ENCODE measurements around the gene GSTM5. TPM values are rescaled to one million over a fixed set of nuclear protein-coding genes. Genes with fewer than 3 reads are reported as not detected.
A peak's percentile ranks its signal among the peaks of the same experiment; 100 is the strongest.
"Not testable (repeated sequence)": the region's sequence is repeated elsewhere in the genome, so short reads cannot be mapped to it uniquely, and the experiment has no call there.

The GSTM5 gene
- total RNA-seq, 1 donor from 2014 or later = not detected

DNA sequence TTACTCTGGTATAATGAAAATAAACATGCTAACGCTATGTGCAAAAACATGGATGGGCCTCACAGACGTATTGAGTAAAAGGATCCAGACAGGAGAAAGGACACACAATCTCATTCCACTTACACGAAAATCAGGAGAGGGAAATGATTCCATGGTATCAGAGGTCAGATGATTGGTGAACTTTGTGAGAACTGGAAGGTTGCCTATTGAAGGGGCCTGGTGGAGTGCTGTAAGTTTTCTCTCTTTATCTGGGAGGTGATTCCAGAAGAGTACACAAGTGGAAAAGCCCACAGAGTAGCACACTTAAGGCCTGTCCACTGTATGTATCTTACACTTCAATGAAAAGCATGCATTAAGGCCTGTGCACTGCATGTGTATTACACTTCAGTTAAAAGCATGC lies 34.6 kb upstream of the GSTM5 start:
- no peaks in the 10 kb centered on the region for H4K20me1 ChIP-seq (ENCODE audit: insufficient read depth, low read length)
- H2AFZ ChIP-seq (ENCODE audit: low read depth, low read length) = no peak overlapping the region
- H3K9me3 ChIP-seq (ENCODE audit: insufficient read depth, low read depth, low read length) = no peaks in the 10 kb centered on the region
- TF ChIP-seq, protein P1, sequence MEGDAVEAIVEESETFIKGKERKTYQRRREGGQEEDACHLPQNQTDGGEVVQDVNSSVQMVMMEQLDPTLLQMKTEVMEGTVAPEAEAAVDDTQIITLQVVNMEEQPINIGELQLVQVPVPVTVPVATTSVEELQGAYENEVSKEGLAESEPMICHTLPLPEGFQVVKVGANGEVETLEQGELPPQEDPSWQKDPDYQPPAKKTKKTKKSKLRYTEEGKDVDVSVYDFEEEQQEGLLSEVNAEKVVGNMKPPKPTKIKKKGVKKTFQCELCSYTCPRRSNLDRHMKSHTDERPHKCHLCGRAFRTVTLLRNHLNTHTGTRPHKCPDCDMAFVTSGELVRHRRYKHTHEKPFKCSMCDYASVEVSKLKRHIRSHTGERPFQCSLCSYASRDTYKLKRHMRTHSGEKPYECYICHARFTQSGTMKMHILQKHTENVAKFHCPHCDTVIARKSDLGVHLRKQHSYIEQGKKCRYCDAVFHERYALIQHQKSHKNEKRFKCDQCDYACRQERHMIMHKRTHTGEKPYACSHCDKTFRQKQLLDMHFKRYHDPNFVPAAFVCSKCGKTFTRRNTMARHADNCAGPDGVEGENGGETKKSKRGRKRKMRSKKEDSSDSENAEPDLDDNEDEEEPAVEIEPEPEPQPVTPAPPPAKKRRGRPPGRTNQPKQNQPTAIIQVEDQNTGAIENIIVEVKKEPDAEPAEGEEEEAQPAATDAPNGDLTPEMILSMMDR (IDR thresholded peaks at IDR 0.05; ENCODE audit: insufficient read depth, low read depth, low read length) = no peak
- Mint-ChIP-seq H3K4me3 (ENCODE audit: unreplicated experiment) (no peak overlapping the region), H3K27ac (ENCODE audit: unreplicated experiment) (no peak overlapping the region), H3K4me1 (ENCODE audit: low read depth, unreplicated experiment) (no peaks in the 10 kb centered on the region), H3K36me3 (ENCODE audit: low read depth, unreplicated experiment) (peaks cover 3% of the 10 kb centered on the region), H3K27me3 (ENCODE audit: low read depth, unreplicated experiment) (peaks cover 8% of the 10 kb centered on the region), H3K9me3 (ENCODE audit: unreplicated experiment) (peaks cover 2% of the 10 kb centered on the region)
- H3K4me2 ChIP-seq (ENCODE audit: low read length) = no peak overlapping the region
- DNase-seq (ENCODE audit: low read depth) (no peak), FAIRE-seq (no peak)
- no peaks in the 10 kb centered on the region for H3K36me3 ChIP-seq (ENCODE audit: insufficient read depth, low read length)
- no peak overlapping the region for H3K4me3 ChIP-seq (ENCODE audit: insufficient read depth, low read depth, low read length)
- H3K27me3 ChIP-seq (ENCODE audit: insufficient read depth, low read length) = no peaks in the 10 kb centered on the region
- no peaks in the 10 kb centered on the region for H3K4me1 ChIP-seq (ENCODE audit: insufficient read depth, low read length)
- H3K9ac ChIP-seq (ENCODE audit: low read length) = no peak overlapping the region
- no peak overlapping the region for H3K27ac ChIP-seq (ENCODE audit: low read depth, low read length)
- H3K79me2 ChIP-seq (ENCODE audit: insufficient read depth, low read length) = no peaks in the 10 kb centered on the region

DNA sequence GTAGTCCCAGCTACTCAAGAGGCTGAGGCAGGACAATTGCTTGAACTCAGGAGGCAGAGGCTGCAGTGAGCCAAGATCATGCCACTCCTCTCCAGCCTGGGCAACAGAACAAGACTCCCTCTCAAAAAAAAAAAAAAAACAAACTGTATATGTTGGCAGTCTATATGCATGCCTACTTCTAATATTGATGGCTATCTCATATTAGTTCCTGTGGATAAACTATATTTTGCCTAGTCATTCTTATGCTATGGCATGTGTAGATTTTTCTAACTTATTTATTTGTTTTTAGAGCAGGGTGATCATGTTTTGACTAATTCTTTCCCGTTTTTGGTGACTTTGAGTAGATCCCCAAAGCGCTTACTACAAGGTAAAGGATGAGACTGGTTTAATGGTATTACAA lies 33.4 kb upstream of the GSTM5 start:
- not testable (repeated sequence) for H2AFZ ChIP-seq (ENCODE audit: low read depth, low read length); H3K36me3 ChIP-seq (ENCODE audit: insufficient read depth, low read length); H4K20me1 ChIP-seq (ENCODE audit: insufficient read depth, low read length); H3K4me2 ChIP-seq (ENCODE audit: low read length); H3K4me1 Mint-ChIP-seq (ENCODE audit: low read depth, unreplicated experiment); H3K4me3 Mint-ChIP-seq (ENCODE audit: unreplicated experiment); H3K9ac ChIP-seq (ENCODE audit: low read length); H3K27ac Mint-ChIP-seq (ENCODE audit: unreplicated experiment); H3K27me3 ChIP-seq (ENCODE audit: insufficient read depth, low read length); H3K27ac ChIP-seq (ENCODE audit: low read depth, low read length); H3K9me3 ChIP-seq (ENCODE audit: insufficient read depth, low read depth, low read length); H3K4me3 ChIP-seq (ENCODE audit: insufficient read depth, low read depth, low read length); H3K27me3 Mint-ChIP-seq (ENCODE audit: low read depth, unreplicated experiment); H3K9me3 Mint-ChIP-seq (ENCODE audit: unreplicated experiment); FAIRE-seq; H3K4me1 ChIP-seq (ENCODE audit: insufficient read depth, low read length); DNase-seq (ENCODE audit: low read depth); H3K36me3 Mint-ChIP-seq (ENCODE audit: low read depth, unreplicated experiment); H3K79me2 ChIP-seq (ENCODE audit: insufficient read depth, low read length)

DNA sequence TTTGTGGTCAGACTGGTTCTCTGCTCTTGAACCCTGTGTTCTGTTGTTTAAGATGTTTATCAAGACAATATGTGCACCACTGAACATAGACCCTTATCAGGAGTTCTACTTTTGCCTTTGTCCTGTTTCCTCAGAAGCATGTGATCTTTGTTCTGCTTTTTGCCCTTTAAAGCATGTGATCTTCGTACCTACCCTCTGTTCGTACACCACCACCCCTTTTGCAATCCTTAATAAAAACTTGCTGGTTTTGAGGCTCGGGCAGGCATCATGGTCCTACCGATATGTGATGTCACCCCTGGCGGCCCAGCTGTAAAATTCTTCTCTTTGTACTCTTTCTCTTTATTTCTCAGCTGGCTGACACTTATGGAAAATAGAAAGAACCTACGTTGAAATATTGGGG lies 27.3 kb upstream of the GSTM5 start:
- H3K4me3 Mint-ChIP-seq (ENCODE audit: unreplicated experiment); FAIRE-seq; H4K20me1 ChIP-seq (ENCODE audit: insufficient read depth, low read length); H3K79me2 ChIP-seq (ENCODE audit: insufficient read depth, low read length); DNase-seq (ENCODE audit: low read depth); H3K27me3 ChIP-seq (ENCODE audit: insufficient read depth, low read length); H3K27ac ChIP-seq (ENCODE audit: low read depth, low read length); H2AFZ ChIP-seq (ENCODE audit: low read depth, low read length); H3K36me3 Mint-ChIP-seq (ENCODE audit: low read depth, unreplicated experiment); H3K27ac Mint-ChIP-seq (ENCODE audit: unreplicated experiment); H3K4me1 Mint-ChIP-seq (ENCODE audit: low read depth, unreplicated experiment); H3K9me3 Mint-ChIP-seq (ENCODE audit: unreplicated experiment); H3K27me3 Mint-ChIP-seq (ENCODE audit: low read depth, unreplicated experiment); H3K4me2 ChIP-seq (ENCODE audit: low read length); H3K4me3 ChIP-seq (ENCODE audit: insufficient read depth, low read depth, low read length); H3K36me3 ChIP-seq (ENCODE audit: insufficient read depth, low read length); H3K9ac ChIP-seq (ENCODE audit: low read length); H3K4me1 ChIP-seq (ENCODE audit: insufficient read depth, low read length); H3K9me3 ChIP-seq (ENCODE audit: insufficient read depth, low read depth, low read length): not testable (repeated sequence)

DNA sequence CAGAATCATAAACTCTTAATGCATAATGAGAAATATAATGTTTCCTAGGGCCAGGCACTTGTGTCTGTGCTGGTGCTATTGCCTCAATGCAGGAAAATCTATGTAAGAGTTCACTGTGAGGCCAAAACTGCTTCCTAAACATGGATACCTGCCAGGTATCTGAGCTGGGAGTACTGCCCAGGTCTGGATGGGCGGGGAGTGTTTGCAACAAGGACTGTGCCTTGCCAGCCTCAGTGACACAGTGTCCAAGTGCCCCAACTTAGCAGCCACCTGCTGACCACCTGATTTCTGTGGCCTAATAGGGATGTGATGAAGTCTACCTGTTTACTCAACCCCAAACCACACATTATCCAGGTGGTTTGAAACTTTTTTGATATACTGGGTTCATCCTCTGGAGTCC lies 26.7 kb upstream of the GSTM5 start:
- H3K36me3 Mint-ChIP-seq (ENCODE audit: low read depth, unreplicated experiment); H3K27me3 ChIP-seq (ENCODE audit: insufficient read depth, low read length); H3K9me3 ChIP-seq (ENCODE audit: insufficient read depth, low read depth, low read length); H3K4me1 ChIP-seq (ENCODE audit: insufficient read depth, low read length); H3K4me3 Mint-ChIP-seq (ENCODE audit: unreplicated experiment); H3K9ac ChIP-seq (ENCODE audit: low read length); H3K27ac ChIP-seq (ENCODE audit: low read depth, low read length); H3K4me2 ChIP-seq (ENCODE audit: low read length); H3K4me3 ChIP-seq (ENCODE audit: insufficient read depth, low read depth, low read length); H2AFZ ChIP-seq (ENCODE audit: low read depth, low read length); H3K36me3 ChIP-seq (ENCODE audit: insufficient read depth, low read length); FAIRE-seq; H4K20me1 ChIP-seq (ENCODE audit: insufficient read depth, low read length); H3K4me1 Mint-ChIP-seq (ENCODE audit: low read depth, unreplicated experiment); H3K9me3 Mint-ChIP-seq (ENCODE audit: unreplicated experiment); H3K27ac Mint-ChIP-seq (ENCODE audit: unreplicated experiment); H3K79me2 ChIP-seq (ENCODE audit: insufficient read depth, low read length); H3K27me3 Mint-ChIP-seq (ENCODE audit: low read depth, unreplicated experiment); DNase-seq (ENCODE audit: low read depth): not testable (repeated sequence)

DNA sequence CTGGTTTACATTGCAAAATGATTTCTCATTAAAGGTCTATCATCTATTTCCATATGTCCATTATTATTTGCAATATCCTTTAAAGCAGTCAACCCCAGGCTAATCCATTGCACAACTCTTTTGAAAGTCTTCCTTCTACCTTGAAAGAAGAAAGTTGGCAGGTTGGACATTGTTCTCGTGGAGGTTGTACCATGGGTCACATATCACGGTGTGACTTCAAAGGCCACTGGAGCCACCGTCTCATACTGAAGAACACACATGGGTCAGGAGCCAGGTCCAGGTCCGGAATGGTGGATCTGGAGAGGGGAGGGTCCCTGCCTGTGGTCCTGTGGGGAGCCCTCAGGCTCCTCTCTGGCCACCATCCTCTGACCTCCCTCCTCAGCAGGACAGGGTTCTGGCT lies 26.2 kb upstream of the GSTM5 start:
- not testable (repeated sequence) for H3K36me3 Mint-ChIP-seq (ENCODE audit: low read depth, unreplicated experiment); H3K27ac Mint-ChIP-seq (ENCODE audit: unreplicated experiment)

DNA sequence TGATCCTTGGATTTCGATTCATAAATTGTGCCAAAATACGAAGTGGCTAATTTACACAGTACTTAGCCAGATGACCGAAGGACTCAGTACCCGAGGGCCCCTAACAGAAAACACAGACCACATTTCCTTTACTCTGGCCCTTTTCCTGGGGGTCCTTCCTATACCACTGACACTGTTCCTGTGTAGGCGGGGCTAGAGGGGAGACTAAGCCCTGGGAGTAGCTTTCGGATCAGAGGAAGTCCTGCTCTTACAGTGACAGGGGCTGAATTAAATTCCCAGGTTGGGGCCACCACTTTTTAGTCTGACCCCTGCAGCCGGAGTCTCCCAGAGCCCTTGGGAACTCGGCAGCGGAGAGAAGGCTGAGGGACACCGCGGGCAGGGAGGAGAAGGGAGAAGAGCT lies 24.9 kb upstream of the GSTM5 start:
- not testable (repeated sequence) for DNase-seq (ENCODE audit: low read depth); H3K4me3 Mint-ChIP-seq (ENCODE audit: unreplicated experiment); FAIRE-seq; H3K27me3 Mint-ChIP-seq (ENCODE audit: low read depth, unreplicated experiment); H3K4me1 ChIP-seq (ENCODE audit: insufficient read depth, low read length); H3K27me3 ChIP-seq (ENCODE audit: insufficient read depth, low read length); H3K27ac Mint-ChIP-seq (ENCODE audit: unreplicated experiment); H3K9me3 ChIP-seq (ENCODE audit: insufficient read depth, low read depth, low read length); H3K4me1 Mint-ChIP-seq (ENCODE audit: low read depth, unreplicated experiment); H3K36me3 ChIP-seq (ENCODE audit: insufficient read depth, low read length); H3K36me3 Mint-ChIP-seq (ENCODE audit: low read depth, unreplicated experiment); H3K9me3 Mint-ChIP-seq (ENCODE audit: unreplicated experiment); H4K20me1 ChIP-seq (ENCODE audit: insufficient read depth, low read length); H3K79me2 ChIP-seq (ENCODE audit: insufficient read depth, low read length)
- peak overlapping the region; percentile 100 for H2AFZ ChIP-seq (ENCODE audit: low read depth, low read length)
- H3K4me3 ChIP-seq (ENCODE audit: insufficient read depth, low read depth, low read length) = peak overlapping the region; percentile 74
- H3K4me2 ChIP-seq (ENCODE audit: low read length) = peak overlapping the region; percentile 99
- peak overlapping the region; percentile 90 for H3K9ac ChIP-seq (ENCODE audit: low read length)
- peak overlapping the region; percentile 50 for H3K27ac ChIP-seq (ENCODE audit: low read depth, low read length)

More for the DNA sequence above, 26.2 kb upstream of the GSTM5 start:
- not testable (repeated sequence) for H2AFZ ChIP-seq (ENCODE audit: low read depth, low read length); H3K4me2 ChIP-seq (ENCODE audit: low read length); H3K36me3 ChIP-seq (ENCODE audit: insufficient read depth, low read length); H3K27ac ChIP-seq (ENCODE audit: low read depth, low read length); H3K79me2 ChIP-seq (ENCODE audit: insufficient read depth, low read length); H3K4me1 Mint-ChIP-seq (ENCODE audit: low read depth, unreplicated experiment); DNase-seq (ENCODE audit: low read depth); H4K20me1 ChIP-seq (ENCODE audit: insufficient read depth, low read length); H3K27me3 ChIP-seq (ENCODE audit: insufficient read depth, low read length); H3K4me3 ChIP-seq (ENCODE audit: insufficient read depth, low read depth, low read length); H3K9me3 Mint-ChIP-seq (ENCODE audit: unreplicated experiment); H3K9me3 ChIP-seq (ENCODE audit: insufficient read depth, low read depth, low read length); H3K4me3 Mint-ChIP-seq (ENCODE audit: unreplicated experiment); FAIRE-seq; H3K9ac ChIP-seq (ENCODE audit: low read length); H3K27me3 Mint-ChIP-seq (ENCODE audit: low read depth, unreplicated experiment); H3K4me1 ChIP-seq (ENCODE audit: insufficient read depth, low read length)
